Sigmoid colon (tissue), 7 donors: Measurements from ENCODE around the gene MYO5B. TPM values are rescaled to one million over a fixed set of nuclear protein-coding genes. Genes with fewer than 3 reads are reported as not detected.
A peak's percentile ranks its signal among the peaks of the same experiment; 100 is the strongest.
"Not testable (repeated sequence)": the region's sequence is repeated elsewhere in the genome, so short reads cannot be mapped to it uniquely, and the experiment has no call there.

Experiments
- DNase-seq: peaks from one replicate; pipeline ENCODE4 v3.0.0-alpha.2; 2019
- H3K27ac ChIP-seq, 4 donors: fragments of 200-600 bp; sonication (generic); one replicate each; pipeline ENCODE4 v1.5.1; 2016 to 2019; ENCODE audit warnings: mild to moderate bottlenecking in 1 of 4
- H3K27me3 ChIP-seq, 3 donors: fragments of 200-600 bp; sonication (generic); one replicate each; pipeline ENCODE4 v1.5.1; 2019; ENCODE audit warnings: mild to moderate bottlenecking in 1 of 3
- H3K36me3 ChIP-seq, 4 donors: fragments of 200-600 bp; sonication (generic); one replicate each; pipeline ENCODE4 v1.5.1; 2016 to 2019
- H3K4me1 ChIP-seq, 4 donors: fragments of 200-600 bp; sonication (generic); one replicate each; pipeline ENCODE4 v1.5.1; 2017 to 2019
- H3K4me3 ChIP-seq, 4 donors: fragments of 200-600 bp; sonication (generic); one replicate each; pipeline ENCODE4 v1.5.1; 2017 to 2019; ENCODE audit warnings: mild to moderate bottlenecking in 2 of 4, moderate library complexity in 1 of 4
- H3K9me3 ChIP-seq, 4 donors: fragments of 200-600 bp in 3 of 4; sonication (generic) in 3 of 4; one replicate each; pipeline versions ENCODE4 v1.5.1 to v1.6.1; 2013 to 2019
- EP300 ChIP-seq, 4 donors: sonication (generic); formaldehyde crosslinking; IDR thresholded peaks; one replicate each; pipeline ENCODE4 v1.6.1; 2017; ENCODE audit warnings: antibody characterized with exemption in 4 of 4
- POLR2A ChIP-seq, 2 donors: fragments of 450-650 bp; IDR thresholded peaks; one replicate each; pipeline ENCODE4 v1.6.1; 2016; ENCODE audit warnings: antibody characterized with exemption in 2 of 2, mild to moderate bottlenecking in 2 of 2, moderate library complexity in 2 of 2
- POLR2AphosphoS5 ChIP-seq, 4 donors: sonication (generic); formaldehyde crosslinking; IDR thresholded peaks; one replicate each; pipeline ENCODE4 v1.6.1; 2017; ENCODE audit warnings: antibody characterized with exemption in 4 of 4
- WGBS, 2 donors: extraction: QIAGEN DNeasy Blood & Tissue Kit; methylation state at CpG; one replicate each; pipeline ENCODE4 v1.1.7; 2013; 5-methylcytosine and 5-hydroxymethylcytosine counted together
- intact Hi-C: fragments of 100-400 bp; cut with DNase I; formaldehyde crosslinking; loops from one replicate; pipeline ENCODE4 v1.15.1; 2023
- polyA plus RNA-seq, 3 donors: library from polyadenylated mRNA; stranded (reverse); fragments of 200-250 nt; gene quantifications; one replicate each; pipeline ENCODE4 v1.2.3, GENCODE V29; 2013
- total RNA-seq, 4 donors: library from RNA; depleted of rRNA; stranded (reverse); fragments of >200 nt; gene quantifications; one replicate each; pipeline ENCODE4 v1.1.0, GENCODE V29; 2016
- TF ChIP-seq, protein P1 (sequence below), 4 experiments: fragments of 450-650 bp in 3 of 4; fragments of 200-600 bp in 1 of 4; IDR thresholded peaks; one replicate each; pipeline ENCODE4 v1.5.1; 2016 to 2019; ENCODE audit warnings: antibody characterized with exemption in 4 of 4, mild to moderate bottlenecking in 3 of 4, moderate library complexity in 2 of 4
- donor health status: healthy with polysubstance abuse.
- donor health status: Bipolar disorder and iron deficiency.
- donor health status: healthy.

Gene MYO5B
- total and polyA plus RNA-seq, 7 donors = 0.14 to 80.7 (median 3.0) TPM

DNA sequence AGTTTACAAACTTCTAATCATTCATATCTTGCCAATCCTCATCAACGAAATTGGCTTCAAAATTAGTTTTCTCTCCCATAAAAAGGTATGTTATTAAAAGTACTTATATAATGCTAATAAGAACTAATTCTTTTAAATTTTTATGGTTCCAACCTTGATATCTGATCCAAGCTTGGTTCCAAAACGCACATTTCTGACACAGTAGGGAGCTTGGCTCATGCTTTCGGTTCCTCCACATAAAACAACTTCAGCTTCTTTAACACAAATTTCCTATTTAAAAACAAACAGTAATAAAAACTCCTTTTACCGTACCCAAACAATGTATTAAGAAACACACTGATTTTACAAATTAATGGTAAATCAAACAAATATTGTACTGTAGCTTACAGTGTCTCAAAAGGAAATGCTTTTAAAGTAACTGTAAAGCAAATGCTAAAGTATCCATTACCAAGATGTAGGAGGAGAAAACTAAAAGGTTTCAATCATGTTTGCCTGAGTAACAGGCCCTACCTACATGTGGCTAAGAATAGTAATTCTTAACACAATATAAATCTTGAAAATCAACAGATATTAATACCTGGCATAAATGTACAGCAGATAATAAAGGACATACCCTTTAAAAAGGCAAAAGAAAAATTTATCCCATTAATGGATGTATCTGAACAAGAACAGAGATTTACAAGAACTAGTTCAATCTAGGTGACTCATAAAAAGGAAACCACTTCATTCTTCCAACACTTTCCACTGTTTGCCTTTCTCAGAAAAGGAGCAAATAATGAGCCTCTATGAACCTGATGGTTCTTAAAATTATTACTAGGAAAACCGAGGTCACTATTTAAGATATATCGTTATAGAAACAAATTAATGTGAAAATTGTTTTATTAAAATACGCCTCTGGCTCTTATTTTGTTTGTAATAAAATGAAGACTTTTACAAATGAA lies 399.1 kb downstream of the MYO5B start:
- Histone ChIP-seq H3K9me3 (no peaks in the 10 kb centered on the region), H3K27ac (no peak overlapping the region), H3K36me3 (peaks cover 21 to 75% (median 29%) of the 10 kb centered on the region in 4 donors), H3K27me3 (no peaks in the 10 kb centered on the region), H3K4me1 (no peaks in the 10 kb centered on the region), H3K4me3 (no peak overlapping the region)
- TF ChIP-seq, protein P1, sequence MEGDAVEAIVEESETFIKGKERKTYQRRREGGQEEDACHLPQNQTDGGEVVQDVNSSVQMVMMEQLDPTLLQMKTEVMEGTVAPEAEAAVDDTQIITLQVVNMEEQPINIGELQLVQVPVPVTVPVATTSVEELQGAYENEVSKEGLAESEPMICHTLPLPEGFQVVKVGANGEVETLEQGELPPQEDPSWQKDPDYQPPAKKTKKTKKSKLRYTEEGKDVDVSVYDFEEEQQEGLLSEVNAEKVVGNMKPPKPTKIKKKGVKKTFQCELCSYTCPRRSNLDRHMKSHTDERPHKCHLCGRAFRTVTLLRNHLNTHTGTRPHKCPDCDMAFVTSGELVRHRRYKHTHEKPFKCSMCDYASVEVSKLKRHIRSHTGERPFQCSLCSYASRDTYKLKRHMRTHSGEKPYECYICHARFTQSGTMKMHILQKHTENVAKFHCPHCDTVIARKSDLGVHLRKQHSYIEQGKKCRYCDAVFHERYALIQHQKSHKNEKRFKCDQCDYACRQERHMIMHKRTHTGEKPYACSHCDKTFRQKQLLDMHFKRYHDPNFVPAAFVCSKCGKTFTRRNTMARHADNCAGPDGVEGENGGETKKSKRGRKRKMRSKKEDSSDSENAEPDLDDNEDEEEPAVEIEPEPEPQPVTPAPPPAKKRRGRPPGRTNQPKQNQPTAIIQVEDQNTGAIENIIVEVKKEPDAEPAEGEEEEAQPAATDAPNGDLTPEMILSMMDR (IDR thresholded peaks at IDR 0.05) = no peak
- no peak for TF ChIP-seq POLR2A (IDR thresholded peaks at IDR 0.05)
- DNase-seq = no peak
- intact Hi-C loops = loop anchor here (10.0 kb wide), 1 partner anchor 59 kb away; no protein-coding TSS in a partner anchor
- WGBS, 2 donors = 90 to 91% methylated on average over 7 of the region's 7 CpGs

DNA sequence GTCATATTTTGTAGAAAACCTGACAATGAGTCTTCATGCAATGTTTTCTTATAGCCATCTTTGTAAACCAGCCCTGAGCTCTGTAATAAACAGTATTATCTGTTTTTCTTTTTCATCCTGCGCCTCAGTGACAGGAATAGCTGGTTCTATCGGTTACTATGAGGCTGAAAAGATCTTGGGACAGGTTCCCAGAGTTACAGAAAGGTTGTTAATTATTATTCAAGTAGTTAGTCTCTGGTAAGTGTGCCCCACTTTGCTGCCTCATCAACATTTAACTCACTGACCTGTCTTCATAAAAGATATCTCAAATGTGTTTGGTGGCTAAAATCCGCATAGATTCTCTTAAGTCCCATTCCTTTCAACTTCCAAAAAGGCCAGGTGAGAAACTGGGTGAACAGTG lies 400.2 kb downstream of the MYO5B start:
- intact Hi-C loops = loop anchor here (10.0 kb wide), 1 partner anchor 60 kb away; no protein-coding TSS in a partner anchor
- peaks cover 21 to 86% (median 36%) of the 10 kb centered on the region in 4 donors for H3K36me3 ChIP-seq

DNA sequence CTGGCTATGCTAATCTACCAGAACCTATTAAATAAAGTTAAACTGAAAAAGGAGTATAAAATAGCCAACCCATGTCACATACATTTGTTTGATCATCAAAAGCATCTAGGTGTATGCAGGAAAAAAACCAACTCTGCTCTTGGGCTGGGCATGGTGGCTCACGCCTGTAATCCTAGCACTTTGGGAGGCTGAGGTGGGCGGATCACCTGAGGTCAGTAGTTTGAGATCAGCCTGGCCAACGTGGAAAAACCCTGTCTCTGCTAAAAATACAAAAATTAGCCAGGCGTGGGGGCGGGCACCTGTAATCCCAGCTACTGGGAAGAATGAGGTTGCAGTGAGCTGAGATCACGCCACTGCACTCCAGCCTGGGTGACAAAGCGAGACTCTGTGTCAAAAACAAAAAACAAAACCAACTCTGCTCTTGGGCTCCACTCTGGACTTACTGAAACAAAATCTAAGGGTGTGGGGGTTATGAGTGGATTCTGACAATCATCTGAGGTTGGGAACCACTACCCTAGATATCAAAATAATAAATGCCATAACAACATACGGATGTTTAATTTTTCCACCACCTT lies 405.3 kb downstream of the MYO5B start:
- intact Hi-C loops = loop anchor here (10.0 kb wide), 1 partner anchor 65 kb away; no protein-coding TSS in a partner anchor
- H3K27me3 ChIP-seq, H3K4me1 ChIP-seq, H3K9me3 ChIP-seq, H3K4me3 ChIP-seq, DNase-seq, H3K27ac ChIP-seq: not testable (repeated sequence)
- H3K36me3 ChIP-seq = peaks cover 13 to 89% (median 26%) of the 10 kb centered on the region in 4 donors
- 89 to 94% methylated on average over 8 of the region's 8 CpGs for WGBS, 2 donors

More for the DNA sequence above, 400.2 kb downstream of the MYO5B start:
- TF ChIP-seq EP300 (IDR thresholded peaks at IDR 0.05) = no peak
- no peak for TF ChIP-seq POLR2A (IDR thresholded peaks at IDR 0.05)
- TF ChIP-seq POLR2AphosphoS5 (IDR thresholded peaks at IDR 0.05) = no peak
- TF ChIP-seq, protein P1 (IDR thresholded peaks at IDR 0.05) = no peak
- Histone ChIP-seq H3K27ac (no peak overlapping the region), H3K4me3 (no peak overlapping the region), H3K9me3 (no peaks in the 10 kb centered on the region), H3K27me3 (no peaks in the 10 kb centered on the region), H3K4me1 (no peaks in the 10 kb centered on the region)
- 95 to 96% methylated on average over 3 of the region's 3 CpGs for WGBS, 2 donors
- DNase-seq = no peak

DNA sequence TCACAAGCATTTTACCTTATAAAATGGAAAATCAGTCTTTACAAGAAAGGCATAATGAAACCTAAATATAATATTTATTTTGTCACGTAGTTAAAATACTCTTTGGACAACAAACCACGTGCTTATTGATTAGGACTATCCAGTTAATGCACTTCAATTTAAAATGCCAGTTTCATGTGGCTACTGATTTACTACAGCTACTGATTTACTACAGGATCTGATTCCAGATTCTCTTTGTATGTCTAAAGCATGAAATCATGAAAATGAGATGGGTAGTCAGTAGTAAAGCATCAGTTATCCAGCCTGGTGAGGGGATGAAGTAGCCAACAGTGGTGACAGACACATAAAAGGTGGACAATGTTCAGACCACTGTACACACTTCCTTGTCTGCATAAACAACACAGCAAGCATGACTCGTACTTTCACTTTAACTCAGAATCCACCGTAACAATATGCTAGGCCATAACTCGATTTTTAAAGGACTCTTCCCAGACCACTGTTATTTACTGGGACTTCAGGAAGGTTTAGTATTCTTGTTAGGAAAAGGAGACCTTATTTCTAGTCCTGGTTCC lies 406.5 kb downstream of the MYO5B start:
- TF ChIP-seq, protein P1 (IDR thresholded peaks at IDR 0.05) = no peak
- TF ChIP-seq POLR2A (IDR thresholded peaks at IDR 0.05) (no peak), POLR2AphosphoS5 (IDR thresholded peaks at IDR 0.05) (peak in 1 of 4 donors; percentile 40), EP300 (IDR thresholded peaks at IDR 0.05) (no peak)
- WGBS, 2 donors = 17 to 46% methylated on average over 5 of the region's 5 CpGs
- Histone ChIP-seq H3K36me3 (peaks cover 14 to 89% (median 26%) of the 10 kb centered on the region in 4 donors), H3K9me3 (no peaks in the 10 kb centered on the region), H3K27me3 (no peaks in the 10 kb centered on the region), H3K4me3 (peak overlapping the region in 1 of 4 donors; percentile 6), H3K4me1 (peaks cover 0 to 9% (median 2%) of the 10 kb centered on the region in 4 donors), H3K27ac (peak overlapping the region in 3 of 4 donors; percentile 24 to 33 (median 28))
- no peak for DNase-seq
- intact Hi-C loops = no loop called here
